ENCODE results near the gene CASZ1. TPM values are rescaled to one million over a fixed set of nuclear protein-coding genes. Genes with fewer than 3 reads are reported as not detected.

CASZ1 gene
- total and polyA plus RNA-seq, 2 donors from 2014 or later = 10.1 to 33.0 TPM

GRCh38 chr1:10793129-10793651 lies 3.3 kb downstream of the CASZ1 start:
- TF ChIP-seq CTCF (IDR thresholded peaks at IDR 0.05; ENCODE audit: borderline replicate concordance, extremely low read depth, insufficient read depth) = no peak
- H3K9ac ChIP-seq (ENCODE audit: low read length in 3 of 3) = peak overlapping the region in 2 of 3 donors; percentile 9 to 17
- no peaks in the 10 kb centered on the region for H3K9me3 ChIP-seq (ENCODE audit: control insufficient read depth in 2 of 3, insufficient read depth in 1 of 3, low read length in 3 of 3)
- peaks cover 0 to 11% (median 5%) of the 10 kb centered on the region in 3 donors for H3K4me1 ChIP-seq (ENCODE audit: control insufficient read depth in 2 of 3, insufficient read depth in 2 of 3, low read depth in 1 of 3, low read length in 3 of 3)
- FAIRE-seq = no peak
- intact Hi-C loops (cut with DNase I) = no loop called here
- peak overlapping the region in 1 of 2 donors; percentile 69 for H3K27ac ChIP-seq (ENCODE audit: low read depth in 2 of 2, low read length in 2 of 2)
- no peaks in the 10 kb centered on the region for H3K27me3 ChIP-seq (ENCODE audit: control insufficient read depth, insufficient read depth, low read length)
- peak in 2 of 5 donors; percentile 54 to 66 for DNase-seq
- no peaks in the 10 kb centered on the region for H3K36me3 ChIP-seq (ENCODE audit: control insufficient read depth in 2 of 3, insufficient read depth in 3 of 3, low read length in 3 of 3)
- H3K4me3 ChIP-seq (ENCODE audit: low read length in 3 of 3) = peak overlapping the region in 2 of 3 donors; percentile 28 to 64

- Histone ChIP-seq H3K36me3 (ENCODE audit: control insufficient read depth in 2 of 3, insufficient read depth in 3 of 3, low read length in 3 of 3) (no peaks in the 10 kb centered on the region), H3K9ac (ENCODE audit: low read length in 3 of 3) (peak overlapping the region in 1 of 3 donors; percentile 6), H3K4me1 (ENCODE audit: control insufficient read depth in 2 of 3, insufficient read depth in 2 of 3, low read depth in 1 of 3, low read length in 3 of 3) (peaks cover 0 to 19% (median 5%) of the 10 kb centered on the region in 3 donors), H3K9me3 (ENCODE audit: control insufficient read depth in 2 of 3, insufficient read depth in 1 of 3, low read length in 3 of 3) (no peaks in the 10 kb centered on the region), H3K27ac (ENCODE audit: low read depth in 2 of 2, low read length in 2 of 2) (peak overlapping the region; percentile 65 to 79), H3K27me3 (ENCODE audit: control insufficient read depth, insufficient read depth, low read length) (peaks cover 2% of the 10 kb centered on the region), H3K4me3 (ENCODE audit: low read length in 3 of 3) (peak overlapping the region in 1 of 3 donors; percentile 2)
- FAIRE-seq = no peak
- TF ChIP-seq CTCF (IDR thresholded peaks at IDR 0.05; ENCODE audit: borderline replicate concordance, extremely low read depth, insufficient read depth) = no peak
- intact Hi-C loops (cut with DNase I) = no loop called here
- peak in 3 of 5 donors; percentile 42 to 66 (median 66) for DNase-seq
Observed at GRCh38 chr1:10791105-10791951, 5.1 kb downstream of the CASZ1 start.

DNA sequence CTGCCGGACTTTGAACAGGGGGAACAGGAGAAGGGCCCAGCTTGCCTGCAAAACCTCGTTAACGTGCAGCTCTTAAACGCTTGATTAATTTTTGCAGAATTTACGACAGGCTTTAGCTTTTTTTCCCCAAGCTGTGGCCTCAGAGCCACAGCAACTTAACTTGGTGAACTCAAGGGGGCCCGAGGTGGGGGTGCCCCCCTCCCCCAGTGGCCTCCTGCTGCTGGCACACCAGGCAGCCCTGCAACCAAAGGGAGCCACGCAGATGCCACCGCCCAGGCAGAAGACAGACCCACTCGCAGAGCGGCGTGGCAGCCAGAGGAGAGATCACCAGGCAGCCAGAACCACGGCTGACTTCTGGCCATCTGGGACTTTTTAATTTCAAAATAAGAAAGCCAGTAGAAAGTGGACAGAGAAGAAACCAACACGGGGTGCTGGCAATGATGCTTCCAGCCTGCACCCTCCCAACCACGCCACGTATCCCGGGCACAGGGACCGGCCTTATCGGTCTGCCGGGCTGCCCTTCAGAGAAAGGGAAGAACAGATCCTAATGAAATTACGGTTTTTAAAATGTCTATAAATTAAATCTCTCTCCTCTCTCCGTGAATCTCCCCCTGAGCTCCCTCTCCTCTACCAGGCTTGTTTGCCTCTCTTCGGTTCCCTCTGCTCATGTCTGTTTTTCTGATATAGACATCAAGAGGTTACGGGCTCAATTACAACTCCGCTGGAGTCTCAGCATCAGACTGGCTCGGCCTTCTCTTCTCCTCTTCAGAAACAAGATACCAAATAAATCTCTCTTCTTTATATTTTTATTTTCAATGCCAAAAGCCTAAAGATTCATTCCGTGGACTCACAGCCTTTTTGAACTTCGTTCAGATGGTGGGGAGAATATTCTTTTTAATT lies 6.4 kb downstream of the CASZ1 start:
- DNase-seq = peak in 4 of 5 donors; percentile 73 to 91 (median 86)

More for the DNA sequence above, 6.4 kb downstream of the CASZ1 start:
- Histone ChIP-seq H3K9me3 (ENCODE audit: control insufficient read depth in 2 of 3, insufficient read depth in 1 of 3, low read length in 3 of 3) (no peaks in the 10 kb centered on the region), H3K9ac (ENCODE audit: low read length in 3 of 3) (peak overlapping the region in 1 of 3 donors; percentile 58), H3K27ac (ENCODE audit: low read depth in 2 of 2, low read length in 2 of 2) (peak overlapping the region; percentile 55 to 72), H3K36me3 (ENCODE audit: control insufficient read depth in 2 of 3, insufficient read depth in 3 of 3, low read length in 3 of 3) (no peaks in the 10 kb centered on the region), H3K27me3 (ENCODE audit: control insufficient read depth, insufficient read depth, low read length) (peaks cover 2% of the 10 kb centered on the region), H3K4me1 (ENCODE audit: control insufficient read depth in 2 of 3, insufficient read depth in 2 of 3, low read depth in 1 of 3, low read length in 3 of 3) (peaks cover 0 to 26% (median 5%) of the 10 kb centered on the region in 3 donors), H3K4me3 (ENCODE audit: low read length in 3 of 3) (no peak overlapping the region)
- intact Hi-C loops (cut with DNase I) = no loop called here
- no peak for TF ChIP-seq CTCF (IDR thresholded peaks at IDR 0.05; ENCODE audit: borderline replicate concordance, extremely low read depth, insufficient read depth)
- FAIRE-seq = no peak
